Stimulated activated CD8-positive, alpha-beta memory T cell treated with anti-CD3 and anti-CD28 coated beads, Interleukin-7, amount 100 ng/mL, for 48 hours (primary cell): Measurements from ENCODE around the gene SPRED2.

ENCODE experiments used
- DNase-seq, 2 donors: peaks; one replicate each; pipeline ENCODE4 v3.0.0-alpha.2; 2020; ENCODE audit warnings: low read depth in 1 of 2; ENCODE audit errors: extremely low read depth in 1 of 2

Gene SPRED2

DNA sequence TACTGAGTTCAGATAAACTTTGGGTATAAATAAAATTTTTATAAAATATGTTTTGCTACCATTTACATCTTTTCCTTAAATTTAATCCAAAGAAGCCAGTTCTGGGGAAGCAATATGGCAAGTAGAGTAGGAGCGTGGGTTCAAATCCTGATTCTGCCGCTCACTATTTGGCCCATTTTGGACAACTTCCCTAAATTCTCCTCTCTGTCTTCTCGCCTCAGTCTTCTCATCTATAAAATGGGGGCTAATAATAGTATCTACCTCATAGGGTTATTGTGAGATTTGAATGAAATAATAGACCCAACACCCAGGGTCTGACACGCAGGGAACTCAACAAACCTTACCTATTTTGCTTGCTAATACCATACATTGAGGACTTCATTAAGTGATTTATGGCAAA, 145.0 kb downstream of the SPRED2 start:
- DNase-seq: no peak

DNA sequence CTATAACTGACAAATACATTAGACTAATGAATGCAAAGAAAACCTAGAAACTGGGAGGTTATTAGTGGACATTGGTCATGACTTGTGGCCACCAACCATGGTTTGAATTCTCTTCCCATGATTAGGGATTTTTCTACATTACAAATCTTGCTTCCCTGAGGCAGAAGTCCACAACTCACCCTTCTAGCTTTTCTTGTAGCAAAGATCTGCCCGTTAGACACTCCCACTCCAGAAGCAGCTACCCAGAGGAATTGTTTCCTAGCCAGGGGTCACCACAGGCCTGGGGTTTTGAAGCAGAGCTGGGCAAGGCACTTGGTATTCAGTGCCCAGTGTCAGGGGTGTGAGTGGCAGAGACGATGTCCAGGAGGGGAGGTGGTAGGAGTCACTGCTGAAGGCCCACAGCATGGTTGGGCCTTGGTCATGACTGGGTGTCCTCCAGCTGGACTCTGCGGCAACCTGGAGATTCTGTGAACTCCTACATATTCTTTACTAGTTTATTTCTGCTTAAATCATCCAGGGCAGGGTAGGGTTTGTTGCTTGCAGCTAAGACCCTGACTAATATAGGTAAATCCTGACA, 149.8 kb downstream of the SPRED2 start:
- no peak for DNase-seq

DNA sequence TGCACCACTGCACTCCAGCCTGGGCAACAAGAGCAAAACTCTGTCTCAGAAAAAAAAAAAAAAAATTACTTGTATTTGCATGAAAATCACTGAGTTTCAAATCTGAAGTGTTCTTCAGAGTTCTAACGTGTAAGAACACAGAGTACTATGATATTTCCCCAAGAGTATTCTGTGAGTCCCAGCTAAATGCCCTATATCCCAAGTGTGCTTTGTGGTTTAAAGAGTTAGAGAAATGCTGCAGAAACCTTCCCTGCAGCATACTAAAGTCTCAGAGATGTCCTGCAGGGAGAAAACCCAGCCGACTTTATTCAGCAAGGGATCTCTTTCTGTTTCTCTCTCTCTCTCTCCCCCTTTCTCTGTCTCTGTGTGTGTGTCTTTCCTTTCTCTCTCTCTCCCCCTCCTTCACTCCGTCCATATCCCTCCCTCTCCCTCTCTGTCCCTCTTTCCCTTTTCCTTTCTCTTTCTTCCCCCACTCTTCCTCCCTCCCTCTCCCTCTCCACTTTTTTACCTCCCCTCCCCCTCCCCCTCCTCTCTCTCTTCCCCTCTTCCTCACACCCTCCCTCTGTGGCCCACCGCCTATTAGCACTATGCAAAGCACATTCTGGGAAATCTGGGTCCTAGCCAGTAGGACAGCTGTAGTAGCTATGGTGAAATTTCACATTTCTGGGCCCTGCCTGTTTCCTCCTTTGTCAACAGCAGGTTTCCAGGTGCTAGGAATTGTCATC, 150.6 kb downstream of the SPRED2 start:
- DNase-seq: no peak

DNA sequence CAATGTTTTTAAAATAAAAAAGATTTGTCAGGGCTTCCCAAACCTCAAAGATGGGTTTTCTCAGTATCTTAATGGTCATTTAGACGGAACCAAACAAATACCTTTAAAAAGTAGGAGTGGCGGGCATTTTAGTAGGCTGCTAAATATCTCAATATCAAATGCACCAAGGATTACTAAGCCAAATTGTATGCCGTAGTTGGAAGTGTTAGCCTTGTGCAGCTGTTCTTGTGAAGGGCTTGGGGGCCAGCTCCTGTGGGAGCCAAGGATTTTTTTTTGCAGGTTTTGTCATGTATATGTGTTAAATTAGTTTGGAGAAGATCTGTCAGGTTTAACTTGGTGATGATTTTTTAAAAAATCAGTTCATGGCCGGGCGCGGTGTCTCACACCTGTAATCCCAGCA, 152.6 kb downstream of the SPRED2 start:
- DNase-seq: no peak

DNA sequence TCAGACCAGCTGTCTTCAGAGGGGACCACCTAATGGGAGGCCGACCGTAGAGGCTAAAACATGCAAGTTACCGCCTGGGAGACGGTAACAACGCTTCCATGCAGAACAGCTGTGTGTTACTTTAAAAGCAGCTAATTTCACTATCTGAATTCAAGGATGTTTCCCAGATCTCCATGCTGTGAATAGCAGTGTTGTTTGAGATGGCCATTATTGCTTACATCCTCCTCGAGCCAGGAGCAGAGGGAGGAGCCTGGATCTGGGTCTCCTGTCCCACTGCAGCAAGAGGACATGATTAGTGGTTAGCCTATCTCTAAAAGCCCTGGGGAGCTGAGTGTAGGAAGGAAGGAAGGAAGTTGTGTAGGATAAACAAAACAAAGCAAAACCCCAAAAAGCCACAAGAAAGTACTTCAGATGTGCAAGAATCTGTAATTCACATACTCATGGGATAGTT, 153.8 kb downstream of the SPRED2 start:
- DNase-seq: no peak

DNA sequence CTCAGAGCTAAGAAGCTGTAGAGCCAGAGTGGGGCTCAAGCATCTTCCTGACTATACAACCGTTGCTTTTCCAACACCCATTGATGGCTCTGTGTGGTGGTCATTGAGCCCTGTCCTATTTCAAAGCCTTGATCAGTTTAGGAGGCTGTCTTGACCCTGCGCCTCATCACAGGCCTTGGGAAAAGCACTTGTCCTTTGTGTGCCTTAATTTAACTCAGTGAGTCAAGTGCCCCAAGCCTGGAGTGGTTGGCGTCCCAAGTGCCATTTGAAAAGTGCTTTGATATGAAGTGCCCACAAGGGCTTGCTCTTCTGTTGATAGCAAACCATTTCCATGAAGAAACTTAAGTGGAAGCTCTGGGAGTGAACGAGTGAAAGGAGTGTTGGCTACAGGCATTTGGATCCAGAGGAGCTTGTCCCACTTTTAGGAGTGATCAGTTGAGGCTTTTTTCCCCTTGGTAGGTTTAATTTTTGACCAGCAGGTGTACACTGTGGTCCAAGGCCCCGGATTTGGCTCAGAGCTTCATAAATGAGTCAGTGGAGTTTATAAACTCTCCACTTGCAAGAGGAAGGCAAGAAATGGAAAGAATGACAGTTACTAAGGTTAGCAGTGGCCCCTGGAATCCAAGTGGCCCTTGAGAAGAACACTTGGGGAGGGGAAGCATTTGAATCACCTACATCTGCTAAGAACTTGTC, 154.5 kb downstream of the SPRED2 start:
- no peak for DNase-seq

DNA sequence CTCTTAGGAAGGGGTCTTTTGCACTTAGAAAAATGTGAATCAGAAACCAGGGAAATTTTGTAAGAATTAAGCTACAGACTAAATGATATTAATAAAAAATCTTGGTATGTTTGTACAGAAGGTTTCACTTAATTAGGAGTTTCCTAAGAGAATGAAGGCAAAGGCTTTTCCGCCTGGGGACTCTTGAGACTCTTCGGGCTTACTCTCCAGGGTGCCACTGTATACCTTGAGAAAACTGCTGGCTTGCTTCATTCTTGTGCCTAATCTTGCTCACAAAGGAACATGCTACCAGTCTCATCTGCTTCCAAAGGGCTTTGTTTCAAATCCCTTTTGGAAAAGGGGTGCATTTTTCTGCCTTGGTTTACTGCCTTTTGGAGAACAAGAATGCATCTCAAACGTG, 155.3 kb downstream of the SPRED2 start:
- no peak for DNase-seq

DNA sequence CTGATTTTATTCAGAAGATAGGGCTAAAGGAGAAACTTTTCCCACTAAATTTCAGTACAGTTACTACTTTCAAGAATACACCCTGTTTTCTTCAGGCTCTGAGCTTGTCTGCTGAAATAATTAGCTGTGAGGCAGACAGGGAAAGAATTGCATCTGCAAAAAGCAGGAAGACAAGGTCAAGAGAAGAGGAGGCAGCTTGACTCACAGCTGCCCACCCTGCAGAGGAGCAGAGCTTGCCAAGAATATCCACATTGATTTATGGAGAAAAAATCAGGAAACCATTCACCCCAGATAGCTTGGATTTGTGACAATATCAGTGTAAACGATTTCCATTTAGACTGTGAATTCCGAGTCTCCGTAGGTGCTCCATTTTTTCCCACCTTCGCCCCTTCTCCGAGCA, 155.8 kb downstream of the SPRED2 start:
- no peak for DNase-seq

DNA sequence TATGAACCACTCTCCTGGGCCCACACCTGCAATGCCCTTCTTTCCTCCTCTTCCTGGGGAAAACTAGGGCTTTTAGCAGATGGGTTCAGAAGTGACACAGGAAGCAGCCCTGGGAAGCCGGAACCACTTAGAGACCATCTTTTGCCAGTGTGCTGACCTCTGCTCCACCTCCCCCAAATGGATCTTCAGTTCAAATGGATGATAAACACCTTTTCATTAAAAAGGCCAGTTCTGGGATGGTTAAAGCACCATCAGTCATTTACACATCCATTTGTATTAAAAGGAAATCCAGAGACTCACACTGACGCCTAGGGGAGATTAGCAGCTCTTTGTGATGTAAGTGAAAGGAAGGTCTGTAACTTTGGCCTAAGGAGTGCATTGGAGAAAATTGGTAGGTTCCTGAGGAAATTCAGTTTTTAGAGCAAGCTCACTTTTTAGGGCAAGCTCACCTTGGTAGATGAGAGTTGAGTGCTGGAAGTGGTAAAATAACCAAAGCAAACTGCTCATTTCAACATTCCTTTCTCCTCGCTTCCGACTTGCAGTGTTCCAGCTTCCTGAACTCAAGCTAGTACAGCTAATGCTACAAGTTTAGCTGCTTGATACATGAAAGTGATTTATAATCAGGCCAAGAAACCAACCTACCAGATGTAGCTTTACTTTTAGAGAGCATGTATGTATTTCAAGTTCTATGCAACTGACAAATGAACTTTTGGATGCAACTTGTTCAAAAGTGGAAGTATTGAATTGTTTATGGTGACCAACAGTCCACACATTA, 157.1 kb downstream of the SPRED2 start:
- no peak for DNase-seq

DNA sequence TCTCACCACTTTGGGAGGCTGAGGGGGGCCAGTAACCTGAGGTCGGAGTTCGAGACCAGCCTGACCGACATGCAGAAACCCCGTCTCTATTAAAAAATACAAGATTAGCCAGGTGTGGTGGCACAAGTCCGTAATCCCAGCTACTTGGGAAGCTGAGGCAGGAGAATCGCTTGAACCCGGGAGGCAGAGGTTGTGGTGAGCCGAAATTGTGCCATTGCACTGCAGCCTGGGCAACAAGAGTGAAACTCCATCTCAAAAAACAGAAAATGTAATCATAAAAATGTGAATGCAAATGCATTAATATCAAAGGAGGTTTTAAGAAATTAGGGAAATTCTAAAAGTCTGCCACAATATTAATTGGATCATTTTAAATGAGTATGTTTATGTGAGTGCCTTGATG, 159.1 kb downstream of the SPRED2 start:
- DNase-seq: no peak

DNA sequence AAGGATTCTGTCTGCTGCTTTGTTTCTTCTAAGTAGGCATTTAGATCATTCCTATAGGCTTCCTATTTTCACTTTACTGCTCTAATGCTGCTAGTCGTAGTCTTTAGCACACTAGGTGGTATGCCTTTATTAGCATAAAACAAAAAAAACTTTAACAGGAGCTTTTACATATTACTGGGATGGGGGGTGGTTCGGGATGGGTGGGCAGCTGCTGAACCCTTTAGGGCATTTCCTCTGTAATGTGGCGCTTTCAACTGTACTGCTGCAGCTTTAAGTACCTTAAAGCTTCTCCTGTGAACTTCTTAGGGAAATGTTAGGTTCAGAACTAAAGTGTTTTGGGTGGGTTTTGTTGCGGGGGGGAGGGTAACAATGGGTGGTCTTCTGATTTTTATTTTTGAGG, 163.4 kb downstream of the SPRED2 start:
- DNase-seq: no peak

DNA sequence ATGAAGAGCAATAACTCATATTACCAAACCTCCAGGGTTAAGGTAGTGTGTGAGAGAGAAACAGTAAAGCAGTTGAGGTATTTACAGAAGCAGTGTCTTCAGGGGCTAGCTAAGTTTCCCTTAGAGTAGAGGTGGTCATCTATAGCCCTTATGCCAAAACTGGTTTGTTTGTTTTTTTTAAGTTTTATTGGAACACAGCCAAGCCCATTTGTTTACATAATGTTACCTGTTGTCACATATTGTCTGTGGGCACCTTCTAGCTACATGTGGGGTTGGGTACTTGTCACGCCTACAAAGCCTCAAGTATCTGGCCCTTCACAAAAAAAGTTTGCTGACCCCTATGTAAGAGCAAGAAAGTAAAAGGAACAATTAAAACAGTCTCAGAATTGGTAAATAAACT, 165.4 kb downstream of the SPRED2 start:
- no peak for DNase-seq

DNA sequence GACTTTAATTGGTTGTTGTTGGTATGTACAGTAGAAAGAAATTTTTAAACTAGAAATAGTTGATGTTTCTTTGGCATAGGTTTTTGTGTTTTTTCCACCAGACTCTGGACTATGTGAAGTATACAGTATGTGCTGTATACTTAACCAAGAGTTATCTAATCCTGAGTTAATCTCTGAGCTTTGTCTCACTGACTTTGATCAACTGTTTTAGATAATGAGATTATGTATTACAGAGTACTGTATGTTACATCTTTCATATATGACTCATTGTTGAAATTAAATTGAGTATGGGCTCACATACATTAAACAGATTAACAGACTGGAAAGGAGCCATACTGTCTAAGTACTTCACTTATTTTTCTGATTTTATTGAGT, 166.7 kb downstream of the SPRED2 start:
- no peak for DNase-seq

DNA sequence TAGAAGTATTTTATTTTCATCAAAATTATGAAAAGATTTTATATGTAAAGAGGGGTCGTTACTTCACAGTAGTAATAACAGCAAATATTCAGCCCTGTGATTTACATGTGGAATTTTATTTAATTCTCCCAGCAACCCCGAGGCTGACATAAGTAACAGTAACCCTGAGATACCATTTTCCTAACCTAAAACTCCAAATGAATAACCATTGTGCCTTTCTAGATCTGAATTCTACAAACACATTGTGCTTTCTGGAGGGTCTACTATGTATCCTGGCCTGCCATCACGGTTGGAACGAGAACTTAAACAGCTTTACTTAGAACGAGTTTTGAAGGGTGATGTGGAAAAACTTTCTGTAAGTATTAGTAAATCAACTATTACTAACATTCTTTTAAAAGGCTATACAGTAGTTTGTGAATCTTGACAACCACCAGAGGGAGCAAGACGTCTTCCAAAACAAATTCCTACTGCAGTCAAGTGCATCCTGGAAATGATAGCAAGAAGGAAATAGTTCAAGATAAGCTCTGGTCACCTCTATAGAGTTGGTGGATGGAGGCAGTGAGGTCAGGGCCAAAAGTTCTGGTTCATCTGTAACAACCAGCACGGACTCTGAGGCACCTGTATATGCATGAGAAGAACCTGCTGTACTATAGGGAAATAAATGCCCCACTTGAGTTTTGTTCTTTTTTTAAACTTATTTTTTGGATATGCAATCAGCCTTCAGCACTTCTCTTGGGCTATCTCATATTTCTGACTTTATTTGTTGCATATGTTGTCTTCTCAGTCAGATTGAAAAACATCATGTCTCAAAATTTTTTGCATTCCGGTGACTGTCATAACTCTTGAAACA, 167.4 kb downstream of the SPRED2 start:
- no peak for DNase-seq

DNA sequence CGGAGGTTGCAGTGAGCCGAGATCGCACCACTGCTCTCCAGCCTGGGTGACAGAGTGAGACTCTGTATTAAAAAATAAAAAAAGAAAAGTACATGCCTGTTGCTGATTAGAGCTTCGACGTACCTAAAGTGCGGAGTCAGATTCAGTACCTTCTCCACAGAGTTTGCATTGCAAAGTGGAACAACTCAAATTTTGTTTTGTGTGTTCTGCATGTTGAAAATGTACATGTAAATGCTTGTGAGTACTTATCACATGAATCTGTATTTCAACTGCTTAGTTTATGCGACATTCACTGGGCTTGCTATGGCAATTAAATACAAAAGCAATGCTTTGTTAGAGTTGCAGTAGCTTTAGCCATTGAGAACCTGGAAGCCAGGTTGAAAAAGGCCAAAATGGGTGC, 168.4 kb downstream of the SPRED2 start:
- DNase-seq: no peak

DNA sequence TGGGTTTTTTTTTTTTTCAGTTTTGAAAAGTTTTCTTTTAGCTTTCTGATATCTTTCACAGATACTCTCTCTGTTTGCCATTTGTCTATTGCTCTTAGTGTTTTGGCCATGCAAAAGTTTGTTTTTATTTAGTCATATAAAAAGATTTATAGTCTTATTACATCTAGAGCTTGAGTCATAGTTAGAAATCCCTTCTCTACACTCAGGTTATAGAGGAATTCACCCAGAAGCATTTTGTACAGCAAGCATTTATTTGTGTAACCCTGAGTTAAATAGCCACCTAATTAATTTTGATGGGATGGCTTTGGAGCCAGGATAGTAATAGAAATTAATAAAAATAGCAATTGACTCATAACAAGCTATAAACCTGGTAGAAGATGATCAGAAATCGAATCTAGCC, 169.1 kb downstream of the SPRED2 start:
- DNase-seq: no peak

DNA sequence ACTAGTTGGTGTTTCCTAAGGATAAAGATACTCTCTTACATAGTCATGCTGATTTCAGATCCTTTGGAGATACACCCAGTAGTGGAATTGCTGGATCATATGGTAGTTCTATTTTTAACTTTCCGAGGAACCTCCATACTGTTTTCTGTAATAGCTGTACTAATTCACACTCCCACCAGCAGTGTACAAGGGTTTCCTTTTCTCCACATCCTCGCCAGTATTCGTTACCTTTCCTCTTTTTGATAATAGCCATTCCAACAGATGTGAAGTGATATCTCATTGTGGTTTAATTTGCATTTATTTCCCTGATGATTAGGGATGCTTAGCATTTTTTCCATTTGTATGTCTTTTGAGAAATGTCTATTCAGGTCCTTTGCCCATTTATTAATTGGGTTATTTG, 170.7 kb downstream of the SPRED2 start:
- DNase-seq: no peak
